Activated T-cell treated with anti-CD3 and anti-CD28 coated beads, Interleukin-2, amount 50 U/mL, for 48 hours (primary cell): Measurements from ENCODE around the gene MST1.
A peak's percentile ranks its signal among the peaks of the same experiment; 100 is the strongest.

Experiments
- DNase-seq, 2 experiments: peaks; one replicate each; pipeline ENCODE4 v3.0.0-alpha.2; 2020

The MST1 gene

GRCh38 chr3:49689046-49689907 is at the start of gene MST1, which contains the start of gene RNF123:
Gene MST1 (minus strand): TSS chr3:49689474. CDS start chr3:49688691, 783 bp downstream.
Gene RNF123 (plus strand): TSS chr3:49689557. CDS start chr3:49691166, 1,609 bp downstream.
- DNase-seq, result peak; percentile 94 to 95

GRCh38 chr3:49738067-49738713 is 48.9 kb upstream of the MST1 start:
- no peak for DNase-seq

GRCh38 chr3:49734752-49735151 is 45.5 kb upstream of the MST1 start:
- no peak for DNase-seq

GRCh38 chr3:49733551-49733950 is 44.3 kb upstream of the MST1 start:
- DNase-seq, result peak in 1 of 2 experiments; percentile 10

- no peak for DNase-seq
Observed at GRCh38 chr3:49732597-49732996, 43.3 kb upstream of the MST1 start.

GRCh38 chr3:49729966-49730609 is 40.8 kb upstream of the MST1 start:
- no peak for DNase-seq

- no peak for DNase-seq
Observed at GRCh38 chr3:49727924-49728361, 38.7 kb upstream of the MST1 start.

- DNase-seq, result no peak
Observed at GRCh38 chr3:49727154-49727923, 38.1 kb upstream of the MST1 start.

- peak in 1 of 2 experiments; percentile 11 for DNase-seq
Observed at GRCh38 chr3:49725906-49726681, 36.8 kb upstream of the MST1 start.

- DNase-seq, result peak; percentile 35 to 44
Observed at GRCh38 chr3:49724586-49724985, 35.3 kb upstream of the MST1 start.

- peak; percentile 92 to 96 for DNase-seq
Observed at GRCh38 chr3:49723628-49724551, 34.6 kb upstream of the MST1 start, which contains the start of gene GMPPB. Gene GMPPB (minus strand): TSS chr3:49723951. CDS start chr3:49723726, 225 bp downstream.

GRCh38 chr3:49723296-49723627 is 34.0 kb upstream of the MST1 start:
- peak; percentile 72 to 78 for DNase-seq

GRCh38 chr3:49722896-49723295 is 33.6 kb upstream of the MST1 start:
- DNase-seq, result no peak

- peak in 1 of 2 experiments; percentile 16 for DNase-seq
Observed at GRCh38 chr3:49721896-49722781, 32.9 kb upstream of the MST1 start.

- DNase-seq, result peak in 1 of 2 experiments; percentile 19
Observed at GRCh38 chr3:49721596-49721895, 32.3 kb upstream of the MST1 start.

- peak in 1 of 2 experiments; percentile 30 for DNase-seq
Observed at GRCh38 chr3:49720855-49721595, 31.8 kb upstream of the MST1 start.

- DNase-seq, result peak; percentile 95
Observed at GRCh38 chr3:49719214-49719884, 30.1 kb upstream of the MST1 start, which contains the start of gene AMIGO3. Gene AMIGO3 (minus strand): TSS chr3:49719684. CDS start chr3:49719465, 219 bp downstream.

GRCh38 chr3:49718858-49719213 is 29.6 kb upstream of the MST1 start:
- DNase-seq, result no peak
